HG03469 (cell line): ENCODE results near the gene CIDEA.

Experiments used
- ATAC-seq: cut with Tn5 transposase; IDR thresholded peaks from one replicate; pipeline ENCODE4 v1.9.1; 2021; ENCODE audit warnings: mild to moderate bottlenecking, moderate library complexity, moderate number of reproducible peaks; ENCODE audit not compliant: unreplicated experiment

The CIDEA gene

GRCh38 chr18:12317664-12318333 lies 63.6 kb downstream of the CIDEA start:
- no peak for ATAC-seq

- ATAC-seq, result no peak
These were observed 64.2 kb downstream of the CIDEA start for GRCh38 chr18:12318334-12318697.

GRCh38 chr18:12318857-12319256 lies 64.7 kb downstream of the CIDEA start:
- ATAC-seq, result no peak

GRCh38 chr18:12321333-12321732 lies 67.2 kb downstream of the CIDEA start:
- ATAC-seq, result peak; percentile 71

GRCh38 chr18:12324991-12325725 lies 71.0 kb downstream of the CIDEA start:
- ATAC-seq, result no peak

- no peak for ATAC-seq
These were observed 71.6 kb downstream of the CIDEA start for GRCh38 chr18:12325726-12326245.

- no peak for ATAC-seq
These were observed 72.7 kb downstream of the CIDEA start for GRCh38 chr18:12326711-12327460.
